HG03045 (cell line): Measurements from ENCODE around the gene EPHA10.
"Not testable (repeated sequence)": the region's sequence is repeated elsewhere in the genome, so short reads cannot be mapped to it uniquely, and the experiment has no call there.

ENCODE experiments used
- ATAC-seq: cut with Tn5 transposase; IDR thresholded peaks from one replicate; pipeline ENCODE4 v1.9.1; 2021; ENCODE audit warnings: mild to moderate bottlenecking, moderate library complexity; ENCODE audit not compliant: unreplicated experiment

Gene EPHA10

GRCh38 chr1:37717631-37718030 is 47.3 kb downstream of the EPHA10 start:
- no peak for ATAC-seq

GRCh38 chr1:37716321-37716720 is 48.6 kb downstream of the EPHA10 start:
- no peak for ATAC-seq

- ATAC-seq, result no peak
These were observed 50.2 kb downstream of the EPHA10 start for GRCh38 chr1:37714689-37715088.

GRCh38 chr1:37714226-37714625 is 50.7 kb downstream of the EPHA10 start:
- no peak for ATAC-seq

- no peak for ATAC-seq
These were observed 56.4 kb downstream of the EPHA10 start for GRCh38 chr1:37708471-37708870.

- ATAC-seq, result no peak
These were observed 59.5 kb downstream of the EPHA10 start for GRCh38 chr1:37705399-37705798.

GRCh38 chr1:37704966-37705365 is 60.0 kb downstream of the EPHA10 start:
- ATAC-seq, result no peak

GRCh38 chr1:37703061-37703460 is 61.9 kb downstream of the EPHA10 start:
- no peak for ATAC-seq

GRCh38 chr1:37701051-37701450 is 63.9 kb downstream of the EPHA10 start:
- no peak for ATAC-seq

GRCh38 chr1:37699147-37699546 is 65.8 kb downstream of the EPHA10 start:
- ATAC-seq, result no peak

- no peak for ATAC-seq
These were observed 67.2 kb downstream of the EPHA10 start for GRCh38 chr1:37697737-37698136.

- ATAC-seq, result no peak
These were observed 67.8 kb downstream of the EPHA10 start for GRCh38 chr1:37697090-37697489.

GRCh38 chr1:37692834-37693175 is 72.1 kb downstream of the EPHA10 start:
- ATAC-seq, result no peak

GRCh38 chr1:37692078-37692833 is 72.7 kb downstream of the EPHA10 start, which contains the start of gene CDCA8:
Gene CDCA8 (plus strand): TSS chr1:37692516. CDS start chr1:37692691, 175 bp downstream.
- ATAC-seq, result peak; percentile 80

- ATAC-seq, result peak; percentile 15
These were observed 73.3 kb downstream of the EPHA10 start for GRCh38 chr1:37691497-37692077.

- no peak for ATAC-seq
These were observed 76.0 kb downstream of the EPHA10 start for GRCh38 chr1:37688926-37689325.

GRCh38 chr1:37687764-37688163 is 77.2 kb downstream of the EPHA10 start:
- not testable (repeated sequence) for ATAC-seq

GRCh38 chr1:37685722-37686121 is 79.2 kb downstream of the EPHA10 start:
- ATAC-seq, result no peak

GRCh38 chr1:37684182-37684581 is 80.7 kb downstream of the EPHA10 start:
- ATAC-seq, result not testable (repeated sequence)

GRCh38 chr1:37682334-37682987 is 82.5 kb downstream of the EPHA10 start:
- ATAC-seq, result no peak

- ATAC-seq, result no peak
These were observed 84.0 kb downstream of the EPHA10 start for GRCh38 chr1:37680933-37681332.

GRCh38 chr1:37677808-37678207 is 87.1 kb downstream of the EPHA10 start:
- ATAC-seq, result no peak
